ENCODE measurements around the gene UBE2F.

The UBE2F gene

GRCh38 chr2:237927986-237928385 lies 38.8 kb upstream of the UBE2F start:
- 84 to 86% methylated on average over 4 of the region's 4 CpGs for WGBS, 2 experiments
- no peaks in the 10 kb centered on the region for H3K36me3 ChIP-seq (ENCODE audit: control insufficient read depth, insufficient read depth, low read length)
- H3K4me3 ChIP-seq (ENCODE audit: insufficient read depth, low read depth, low read length), result no peak overlapping the region
- H3K27ac ChIP-seq (ENCODE audit: insufficient read depth, low read depth, low read length, poor library complexity, severe bottlenecking), result no peak overlapping the region
- no peaks in the 10 kb centered on the region for H3K27me3 ChIP-seq (ENCODE audit: control insufficient read depth, insufficient read depth, low read length, poor library complexity, severe bottlenecking)
- no peaks in the 10 kb centered on the region for H3K4me1 ChIP-seq (ENCODE audit: control insufficient read depth, insufficient read depth, low read length)
- H3K9me3 ChIP-seq (ENCODE audit: control insufficient read depth, low read length), result no peaks in the 10 kb centered on the region

- WGBS, 2 experiments, result 85 to 87% methylated on average over 9 of the region's 9 CpGs
- no peak overlapping the region for H3K27ac ChIP-seq (ENCODE audit: insufficient read depth, low read depth, low read length, poor library complexity, severe bottlenecking)
- H3K9me3 ChIP-seq (ENCODE audit: control insufficient read depth, low read length), result no peaks in the 10 kb centered on the region
- no peaks in the 10 kb centered on the region for H3K4me1 ChIP-seq (ENCODE audit: control insufficient read depth, insufficient read depth, low read length)
- no peaks in the 10 kb centered on the region for H3K36me3 ChIP-seq (ENCODE audit: control insufficient read depth, insufficient read depth, low read length)
- no peaks in the 10 kb centered on the region for H3K27me3 ChIP-seq (ENCODE audit: control insufficient read depth, insufficient read depth, low read length, poor library complexity, severe bottlenecking)
- no peak overlapping the region for H3K4me3 ChIP-seq (ENCODE audit: insufficient read depth, low read depth, low read length)
Measured at GRCh38 chr2:237929979-237930378, 36.8 kb upstream of the UBE2F start.

GRCh38 chr2:237931205-237931721 lies 35.6 kb upstream of the UBE2F start:
- H3K27ac ChIP-seq (ENCODE audit: insufficient read depth, low read depth, low read length, poor library complexity, severe bottlenecking), result no peak overlapping the region
- no peaks in the 10 kb centered on the region for H3K9me3 ChIP-seq (ENCODE audit: control insufficient read depth, low read length)
- H3K36me3 ChIP-seq (ENCODE audit: control insufficient read depth, insufficient read depth, low read length), result no peaks in the 10 kb centered on the region
- 91 to 94% methylated on average over 9 of the region's 9 CpGs for WGBS, 2 experiments
- H3K27me3 ChIP-seq (ENCODE audit: control insufficient read depth, insufficient read depth, low read length, poor library complexity, severe bottlenecking), result no peaks in the 10 kb centered on the region
- H3K4me3 ChIP-seq (ENCODE audit: insufficient read depth, low read depth, low read length), result no peak overlapping the region
- no peaks in the 10 kb centered on the region for H3K4me1 ChIP-seq (ENCODE audit: control insufficient read depth, insufficient read depth, low read length)

DNA sequence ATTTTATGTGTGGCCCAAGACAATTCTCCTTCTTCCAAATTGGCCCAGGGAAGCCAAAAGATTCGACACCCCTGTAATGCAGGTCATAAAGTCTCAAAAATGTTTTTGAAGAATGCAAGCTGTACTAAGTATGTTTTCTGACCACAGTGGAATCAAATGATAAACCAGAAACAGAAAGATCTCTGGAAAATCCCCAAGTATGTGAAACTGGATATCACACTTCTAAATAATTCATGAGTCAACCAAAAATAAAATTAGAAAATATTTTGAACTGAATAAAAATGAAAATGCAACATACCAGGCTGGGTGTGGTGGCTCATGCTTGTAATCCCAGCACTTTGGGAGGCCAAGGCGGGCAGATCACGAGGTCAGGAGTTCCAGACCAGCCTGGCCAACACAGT lies 34.1 kb upstream of the UBE2F start:
- no peaks in the 10 kb centered on the region for H3K36me3 ChIP-seq (ENCODE audit: control insufficient read depth, insufficient read depth, low read length)
- H3K9me3 ChIP-seq (ENCODE audit: control insufficient read depth, low read length), result no peaks in the 10 kb centered on the region
- H3K27me3 ChIP-seq (ENCODE audit: control insufficient read depth, insufficient read depth, low read length, poor library complexity, severe bottlenecking), result no peaks in the 10 kb centered on the region
- H3K4me3 ChIP-seq (ENCODE audit: insufficient read depth, low read depth, low read length), result no peak overlapping the region
- no peaks in the 10 kb centered on the region for H3K4me1 ChIP-seq (ENCODE audit: control insufficient read depth, insufficient read depth, low read length)
- 83 to 92% methylated on average over 3 of the region's 3 CpGs for WGBS, 2 experiments
- H3K27ac ChIP-seq (ENCODE audit: insufficient read depth, low read depth, low read length, poor library complexity, severe bottlenecking), result no peak overlapping the region

- H3K9me3 ChIP-seq (ENCODE audit: control insufficient read depth, low read length), result no peaks in the 10 kb centered on the region
- WGBS, 2 experiments, result 92 to 93% methylated on average over 5 of the region's 5 CpGs
- H3K36me3 ChIP-seq (ENCODE audit: control insufficient read depth, insufficient read depth, low read length), result no peaks in the 10 kb centered on the region
- H3K4me1 ChIP-seq (ENCODE audit: control insufficient read depth, insufficient read depth, low read length), result no peaks in the 10 kb centered on the region
- no peaks in the 10 kb centered on the region for H3K27me3 ChIP-seq (ENCODE audit: control insufficient read depth, insufficient read depth, low read length, poor library complexity, severe bottlenecking)
- no peak overlapping the region for H3K27ac ChIP-seq (ENCODE audit: insufficient read depth, low read depth, low read length, poor library complexity, severe bottlenecking)
- H3K4me3 ChIP-seq (ENCODE audit: insufficient read depth, low read depth, low read length), result no peak overlapping the region
Measured at GRCh38 chr2:237934186-237934585, 32.6 kb upstream of the UBE2F start.

- 92% methylated on average over 11 of the region's 11 CpGs for WGBS, 2 experiments
- no peaks in the 10 kb centered on the region for H3K36me3 ChIP-seq (ENCODE audit: control insufficient read depth, insufficient read depth, low read length)
- H3K4me3 ChIP-seq (ENCODE audit: insufficient read depth, low read depth, low read length), result no peak overlapping the region
- no peak overlapping the region for H3K27ac ChIP-seq (ENCODE audit: insufficient read depth, low read depth, low read length, poor library complexity, severe bottlenecking)
- H3K4me1 ChIP-seq (ENCODE audit: control insufficient read depth, insufficient read depth, low read length), result no peaks in the 10 kb centered on the region
- H3K27me3 ChIP-seq (ENCODE audit: control insufficient read depth, insufficient read depth, low read length, poor library complexity, severe bottlenecking), result no peaks in the 10 kb centered on the region
- no peaks in the 10 kb centered on the region for H3K9me3 ChIP-seq (ENCODE audit: control insufficient read depth, low read length)
Measured at GRCh38 chr2:237935740-237936452, 30.9 kb upstream of the UBE2F start.

GRCh38 chr2:237939251-237939650 lies 27.6 kb upstream of the UBE2F start:
- Histone ChIP-seq H3K36me3 (ENCODE audit: control insufficient read depth, insufficient read depth, low read length) (no peaks in the 10 kb centered on the region), H3K4me3 (ENCODE audit: insufficient read depth, low read depth, low read length) (no peak overlapping the region), H3K9me3 (ENCODE audit: control insufficient read depth, low read length) (no peaks in the 10 kb centered on the region), H3K27me3 (ENCODE audit: control insufficient read depth, insufficient read depth, low read length, poor library complexity, severe bottlenecking) (no peaks in the 10 kb centered on the region), H3K27ac (ENCODE audit: insufficient read depth, low read depth, low read length, poor library complexity, severe bottlenecking) (no peak overlapping the region), H3K4me1 (ENCODE audit: control insufficient read depth, insufficient read depth, low read length) (no peaks in the 10 kb centered on the region)

GRCh38 chr2:237940828-237941227 lies 26.0 kb upstream of the UBE2F start:
- Histone ChIP-seq H3K27ac (ENCODE audit: insufficient read depth, low read depth, low read length, poor library complexity, severe bottlenecking) (no peak overlapping the region), H3K9me3 (ENCODE audit: control insufficient read depth, low read length) (no peaks in the 10 kb centered on the region), H3K27me3 (ENCODE audit: control insufficient read depth, insufficient read depth, low read length, poor library complexity, severe bottlenecking) (no peaks in the 10 kb centered on the region), H3K4me3 (ENCODE audit: insufficient read depth, low read depth, low read length) (no peak overlapping the region), H3K36me3 (ENCODE audit: control insufficient read depth, insufficient read depth, low read length) (no peaks in the 10 kb centered on the region), H3K4me1 (ENCODE audit: control insufficient read depth, insufficient read depth, low read length) (no peaks in the 10 kb centered on the region)

GRCh38 chr2:237941239-237941638 lies 25.6 kb upstream of the UBE2F start:
- WGBS, 2 experiments, result 66 to 82% methylated on average over 2 of the region's 2 CpGs

DNA sequence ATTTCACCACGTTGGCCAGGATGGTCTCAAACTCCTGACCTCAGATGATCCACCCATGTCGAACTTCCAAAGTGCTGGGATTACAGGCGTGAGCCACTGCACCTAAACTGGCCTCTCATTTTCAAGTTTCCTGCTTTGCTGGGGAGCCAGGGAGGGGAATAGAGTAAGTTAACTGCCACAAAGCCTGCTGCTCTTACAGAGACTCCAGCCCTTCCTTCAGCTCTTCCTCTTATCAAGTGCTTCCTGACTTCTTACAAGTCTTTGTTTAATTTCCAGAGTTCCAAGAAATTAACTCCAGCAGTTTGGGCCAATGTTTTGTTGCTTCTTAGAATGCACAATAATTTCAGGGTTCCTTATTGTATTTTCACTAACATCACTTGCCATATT lies 24.3 kb upstream of the UBE2F start:
- no peaks in the 10 kb centered on the region for H3K4me1 ChIP-seq (ENCODE audit: control insufficient read depth, insufficient read depth, low read length)
- H3K36me3 ChIP-seq (ENCODE audit: control insufficient read depth, insufficient read depth, low read length), result no peaks in the 10 kb centered on the region
- H3K9me3 ChIP-seq (ENCODE audit: control insufficient read depth, low read length), result no peaks in the 10 kb centered on the region
- no peak overlapping the region for H3K27ac ChIP-seq (ENCODE audit: insufficient read depth, low read depth, low read length, poor library complexity, severe bottlenecking)
- 78 to 87% methylated on average over 3 of the region's 3 CpGs for WGBS, 2 experiments
- H3K4me3 ChIP-seq (ENCODE audit: insufficient read depth, low read depth, low read length), result no peak overlapping the region
- no peaks in the 10 kb centered on the region for H3K27me3 ChIP-seq (ENCODE audit: control insufficient read depth, insufficient read depth, low read length, poor library complexity, severe bottlenecking)

More at GRCh38 chr2:237941239-237941638, 25.6 kb upstream of the UBE2F start:
- Histone ChIP-seq H3K27me3 (ENCODE audit: control insufficient read depth, insufficient read depth, low read length, poor library complexity, severe bottlenecking) (no peaks in the 10 kb centered on the region), H3K9me3 (ENCODE audit: control insufficient read depth, low read length) (no peaks in the 10 kb centered on the region), H3K4me3 (ENCODE audit: insufficient read depth, low read depth, low read length) (no peak overlapping the region), H3K36me3 (ENCODE audit: control insufficient read depth, insufficient read depth, low read length) (no peaks in the 10 kb centered on the region), H3K4me1 (ENCODE audit: control insufficient read depth, insufficient read depth, low read length) (no peaks in the 10 kb centered on the region), H3K27ac (ENCODE audit: insufficient read depth, low read depth, low read length, poor library complexity, severe bottlenecking) (no peak overlapping the region)

All from ectodermal cell (in vitro differentiated cells).